ENCODE measurements around the gene SYNE1. TPM values are rescaled to one million over a fixed set of nuclear protein-coding genes. Genes with fewer than 3 reads are reported as not detected.
"Not testable (repeated sequence)": the region's sequence is repeated elsewhere in the genome, so short reads cannot be mapped to it uniquely, and the experiment has no call there.

Gene SYNE1
- total RNA-seq, 1 donor from 2014 or later = 17.4 TPM

DNA sequence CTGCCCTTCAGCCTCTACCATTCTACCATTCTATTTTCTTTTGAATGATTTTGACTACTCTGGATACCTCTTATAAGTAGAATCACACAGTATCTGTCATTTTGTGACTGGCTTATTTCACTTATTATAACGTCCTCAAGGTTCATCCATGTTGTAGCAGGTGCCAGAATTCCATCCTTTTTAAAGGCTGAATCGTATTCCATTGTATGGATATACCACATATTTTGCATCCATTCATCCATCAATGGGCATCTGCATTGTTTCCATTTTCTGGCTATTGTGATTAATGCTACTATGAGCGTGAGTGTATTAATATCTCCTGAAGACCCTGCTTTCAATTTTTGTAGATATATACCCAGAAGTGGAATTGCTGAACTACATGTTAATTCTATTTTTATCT is 105.5 kb downstream of the SYNE1 start:
- DNase-seq (ENCODE audit: low read depth) = no peak
- TF ChIP-seq, protein P1, sequence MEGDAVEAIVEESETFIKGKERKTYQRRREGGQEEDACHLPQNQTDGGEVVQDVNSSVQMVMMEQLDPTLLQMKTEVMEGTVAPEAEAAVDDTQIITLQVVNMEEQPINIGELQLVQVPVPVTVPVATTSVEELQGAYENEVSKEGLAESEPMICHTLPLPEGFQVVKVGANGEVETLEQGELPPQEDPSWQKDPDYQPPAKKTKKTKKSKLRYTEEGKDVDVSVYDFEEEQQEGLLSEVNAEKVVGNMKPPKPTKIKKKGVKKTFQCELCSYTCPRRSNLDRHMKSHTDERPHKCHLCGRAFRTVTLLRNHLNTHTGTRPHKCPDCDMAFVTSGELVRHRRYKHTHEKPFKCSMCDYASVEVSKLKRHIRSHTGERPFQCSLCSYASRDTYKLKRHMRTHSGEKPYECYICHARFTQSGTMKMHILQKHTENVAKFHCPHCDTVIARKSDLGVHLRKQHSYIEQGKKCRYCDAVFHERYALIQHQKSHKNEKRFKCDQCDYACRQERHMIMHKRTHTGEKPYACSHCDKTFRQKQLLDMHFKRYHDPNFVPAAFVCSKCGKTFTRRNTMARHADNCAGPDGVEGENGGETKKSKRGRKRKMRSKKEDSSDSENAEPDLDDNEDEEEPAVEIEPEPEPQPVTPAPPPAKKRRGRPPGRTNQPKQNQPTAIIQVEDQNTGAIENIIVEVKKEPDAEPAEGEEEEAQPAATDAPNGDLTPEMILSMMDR (conservative IDR thresholded peaks at IDR 0.05; ENCODE audit: low read depth, low read length) = no peak
- H3K4me3 ChIP-seq (ENCODE audit: low read depth, low read length) = no peak overlapping the region

DNA sequence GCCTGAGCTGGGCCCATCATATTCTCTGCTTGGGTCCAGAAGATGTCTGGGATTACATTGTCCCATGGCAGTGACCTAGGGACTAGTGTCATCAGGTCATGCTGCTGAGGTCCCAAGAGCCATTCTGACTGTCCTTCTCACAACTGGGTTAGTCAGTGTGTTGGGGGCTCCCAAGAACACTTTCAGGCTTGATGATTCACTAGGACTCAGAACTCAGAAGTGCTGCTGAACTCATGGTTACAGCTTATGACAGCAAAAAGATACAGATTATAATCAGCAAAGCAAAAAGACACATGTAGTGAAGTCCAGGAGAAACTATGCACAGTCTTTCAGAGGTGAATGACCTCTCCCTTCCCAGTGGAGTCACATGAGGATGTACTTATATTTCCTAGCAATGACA is 107.8 kb downstream of the SYNE1 start:
- DNase-seq (ENCODE audit: low read depth) = no peak
- H3K4me3 ChIP-seq (ENCODE audit: low read depth, low read length) = no peak overlapping the region
- TF ChIP-seq, protein P1 (conservative IDR thresholded peaks at IDR 0.05; ENCODE audit: low read depth, low read length) = no peak

DNA sequence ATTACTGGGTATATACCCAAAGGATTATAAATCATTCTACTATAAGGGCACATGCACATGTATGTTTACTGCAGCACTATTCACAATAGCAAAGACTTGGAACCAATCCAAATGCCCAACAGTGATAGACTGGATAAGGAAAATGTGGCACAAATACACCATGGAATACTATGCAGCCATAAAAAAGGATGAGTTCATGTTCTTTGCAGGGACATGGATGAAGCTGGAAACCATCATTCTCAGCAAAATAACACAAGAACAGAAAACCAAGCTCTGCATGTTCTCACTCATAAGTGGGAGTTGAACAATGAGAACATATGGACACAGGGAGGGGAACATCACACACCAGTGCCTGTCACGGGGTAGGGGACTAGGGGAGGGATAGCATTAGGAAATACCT is 123.0 kb downstream of the SYNE1 start:
- not testable (repeated sequence) for H3K4me3 ChIP-seq (ENCODE audit: low read depth, low read length); DNase-seq (ENCODE audit: low read depth)

DNA sequence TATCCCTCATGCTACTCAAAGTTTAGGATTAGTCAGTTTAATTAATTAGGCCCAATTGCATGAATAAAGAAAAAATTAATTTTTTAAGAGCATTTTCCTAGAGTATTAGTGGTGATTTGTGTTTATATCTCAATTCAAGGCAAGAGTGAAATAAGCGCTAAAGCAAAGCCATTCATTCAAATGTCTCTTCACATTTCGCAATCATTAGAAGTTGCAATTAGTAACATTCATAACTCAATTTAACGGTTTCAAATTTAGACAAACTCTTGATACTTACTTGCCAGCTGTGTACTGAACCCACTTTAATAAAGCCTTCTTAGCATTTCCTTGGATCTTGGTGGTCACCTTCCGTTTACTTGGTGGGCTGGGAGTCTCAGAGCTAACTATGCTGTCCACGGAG is 127.2 kb downstream of the SYNE1 start:
- TF ChIP-seq, protein P1 (conservative IDR thresholded peaks at IDR 0.05; ENCODE audit: low read depth, low read length) = no peak
- no peak for DNase-seq (ENCODE audit: low read depth)
- H3K4me3 ChIP-seq (ENCODE audit: low read depth, low read length) = no peak overlapping the region

DNA sequence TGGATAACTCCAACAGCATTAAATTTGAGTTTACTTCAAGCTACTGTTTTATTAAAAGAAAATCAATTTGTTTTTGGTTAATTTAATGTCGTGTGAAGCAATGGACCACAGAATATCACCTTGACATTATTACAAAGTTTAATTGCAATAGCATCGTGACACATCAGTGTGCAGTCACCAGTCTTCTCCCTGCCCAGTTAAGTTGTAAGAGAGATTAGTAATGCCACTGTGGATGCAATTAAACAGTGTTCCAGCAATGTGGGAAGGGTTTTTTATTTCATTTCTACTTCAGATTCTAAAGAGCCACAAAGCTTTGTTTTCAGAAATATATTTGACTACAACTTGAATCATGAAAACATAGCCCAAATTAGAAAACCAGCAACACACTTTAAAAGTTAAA is 128.7 kb downstream of the SYNE1 start:
- no peak overlapping the region for H3K4me3 ChIP-seq (ENCODE audit: low read depth, low read length)
- no peak for DNase-seq (ENCODE audit: low read depth)
- TF ChIP-seq, protein P1 (conservative IDR thresholded peaks at IDR 0.05; ENCODE audit: low read depth, low read length) = no peak

DNA sequence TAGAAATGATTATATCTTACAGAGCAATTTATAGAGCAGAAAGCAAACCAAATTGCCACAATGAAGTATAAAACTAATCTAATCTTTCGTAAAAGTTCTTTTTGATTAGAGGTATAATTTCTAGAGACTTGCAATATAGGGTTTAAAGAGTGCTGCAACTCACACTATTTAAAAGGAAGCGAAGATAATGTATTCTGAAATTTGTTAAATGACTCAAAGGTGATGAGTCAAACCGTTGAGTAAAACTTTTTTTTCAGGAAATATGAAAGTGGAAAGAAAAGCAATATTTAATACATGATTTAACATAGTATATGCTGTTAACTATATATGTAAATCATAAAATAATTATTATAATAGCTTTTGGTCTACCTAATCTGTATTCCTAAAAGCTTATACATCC is 133.6 kb downstream of the SYNE1 start:
- DNase-seq (ENCODE audit: low read depth) = no peak
- TF ChIP-seq, protein P1 (conservative IDR thresholded peaks at IDR 0.05; ENCODE audit: low read depth, low read length) = no peak
- no peak overlapping the region for H3K4me3 ChIP-seq (ENCODE audit: low read depth, low read length)

DNA sequence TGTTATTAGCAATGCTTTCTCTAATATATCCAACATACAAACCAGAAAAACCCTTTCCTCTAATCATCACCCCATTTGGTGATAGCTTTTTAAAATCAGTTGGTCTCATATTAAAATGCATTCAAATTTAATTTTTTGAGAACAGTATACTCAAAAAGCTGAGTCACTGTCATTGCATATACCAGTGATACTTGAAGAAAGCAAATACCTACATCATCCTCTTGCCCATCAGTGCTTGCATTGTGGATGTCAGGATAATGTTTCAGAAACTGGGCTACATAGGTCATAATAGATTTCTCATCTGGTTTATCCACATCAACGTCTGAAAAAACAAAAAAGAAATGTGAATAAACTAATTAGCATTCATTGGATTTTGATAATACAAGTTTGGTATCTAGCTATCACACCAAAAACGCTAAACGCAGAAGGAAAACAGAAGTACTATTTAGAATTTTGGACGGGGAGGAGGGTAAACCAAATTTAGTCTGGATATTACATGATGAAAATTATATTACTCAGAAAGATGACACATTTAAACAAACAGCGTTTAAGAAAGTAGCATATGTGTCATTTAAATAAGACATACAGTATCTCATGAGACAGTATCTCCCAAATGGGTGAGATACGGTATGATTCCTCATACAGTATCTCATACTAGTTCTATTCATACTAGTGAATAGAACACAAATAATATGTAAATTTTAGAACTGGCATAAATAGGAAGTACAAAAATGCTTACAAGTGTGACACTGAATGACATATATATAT is 134.6 kb downstream of the SYNE1 start:
- no peak overlapping the region for H3K4me3 ChIP-seq (ENCODE audit: low read depth, low read length)
- no peak for DNase-seq (ENCODE audit: low read depth)
- TF ChIP-seq, protein P1 (conservative IDR thresholded peaks at IDR 0.05; ENCODE audit: low read depth, low read length) = no peak

Data from epithelial cell of proximal tubule (primary cell).